Common myeloid progenitor, CD34-positive (primary cell): Measurements from ENCODE around the gene CHD9NB.

ENCODE experiments used
- CTCF ChIA-PET: fragments of 350-600 bp; sonication (Branson Sonifier 250); formaldehyde crosslinking; loops from one replicate; lab custom pipeline; 2021; ENCODE audit warnings: antibody characterized with exemption; lab: Charles Lee
- POLR2A ChIA-PET: fragments of 350-600 bp; sonication (Branson Sonifier 250); formaldehyde crosslinking; loops from one replicate; lab custom pipeline; 2021; ENCODE audit warnings: antibody characterized with exemption; lab: Charles Lee
- DNase-seq, 3 donors: peaks; one replicate each; pipeline versions ENCODE4 v3.0.0 to v3.0.0-alpha.2; 2013
- H3K27ac ChIP-seq, 2 experiments: 1 replicate in 1 of 2; 2 replicates in 1 of 2; pipeline ENCODE4 v1.7.0; 2013; ENCODE audit warnings: inconsistent platforms in 2 of 2, low read length in 2 of 2, mild to moderate bottlenecking in 2 of 2, low read depth in 1 of 2, moderate library complexity in 1 of 2; ENCODE audit not compliant: severe bottlenecking in 2 of 2, insufficient read depth in 1 of 2, poor library complexity in 1 of 2
- H3K27me3 ChIP-seq, 5 experiments: replicated peaks in 2 of 5; 1 replicate in 3 of 5; 2 replicates in 2 of 5; pipeline versions ENCODE4 v1.6.1 to v1.7.0; 2013; ENCODE audit warnings: low read length in 4 of 5, mild to moderate bottlenecking in 2 of 5, moderate library complexity in 2 of 5, inconsistent platforms in 1 of 5; ENCODE audit not compliant: insufficient read depth in 5 of 5, control insufficient read depth in 4 of 5
- H3K36me3 ChIP-seq, 4 experiments: 1 replicate in 2 of 4; 2 replicates in 2 of 4; pipeline versions ENCODE4 v1.6.1 to v1.7.0; 2013; ENCODE audit warnings: low read length in 3 of 4, control low read depth in 1 of 4, mild to moderate bottlenecking in 1 of 4; ENCODE audit not compliant: control insufficient read depth in 4 of 4, insufficient read depth in 4 of 4
- H3K4me1 ChIP-seq, 4 experiments: 1 replicate in 3 of 4; 2 replicates in 1 of 4; pipeline versions ENCODE4 v1.6.1 to v1.7.1; 2013; ENCODE audit warnings: low read length in 3 of 4, mild to moderate bottlenecking in 3 of 4, control low read depth in 1 of 4, inconsistent platforms in 1 of 4, moderate library complexity in 1 of 4; ENCODE audit not compliant: control insufficient read depth in 4 of 4, insufficient read depth in 4 of 4; ENCODE audit errors: control extremely low read depth in 1 of 4
- H3K4me3 ChIP-seq, 7 experiments: 1 replicate in 4 of 7; 2 replicates in 3 of 7; pipeline versions ENCODE4 v1.5.1 to v1.7.0; 2013; ENCODE audit warnings: mild to moderate bottlenecking in 7 of 7, low read length in 6 of 7, moderate library complexity in 6 of 7, inconsistent platforms in 2 of 7, low read depth in 2 of 7, control low read depth in 1 of 7; ENCODE audit not compliant: insufficient read depth in 4 of 7, control insufficient read depth in 1 of 7; ENCODE audit errors: extremely low read depth in 1 of 7
- H3K9me3 ChIP-seq, 5 experiments: 1 replicate in 4 of 5; 2 replicates in 1 of 5; pipeline versions ENCODE4 v1.6.1 to v1.7.1; 2013; ENCODE audit warnings: low read length in 4 of 5, mild to moderate bottlenecking in 2 of 5, inconsistent platforms in 1 of 5, low read depth in 1 of 5, moderate library complexity in 1 of 5; ENCODE audit not compliant: control insufficient read depth in 4 of 5, insufficient read depth in 2 of 5; ENCODE audit errors: control extremely low read depth in 1 of 5
- WGBS: methylation state at CpG from one replicate; pipeline ENCODE4 v1.1.5; 2013; ENCODE audit not compliant: insufficient coverage; 5-methylcytosine and 5-hydroxymethylcytosine counted together

CHD9NB gene

DNA sequence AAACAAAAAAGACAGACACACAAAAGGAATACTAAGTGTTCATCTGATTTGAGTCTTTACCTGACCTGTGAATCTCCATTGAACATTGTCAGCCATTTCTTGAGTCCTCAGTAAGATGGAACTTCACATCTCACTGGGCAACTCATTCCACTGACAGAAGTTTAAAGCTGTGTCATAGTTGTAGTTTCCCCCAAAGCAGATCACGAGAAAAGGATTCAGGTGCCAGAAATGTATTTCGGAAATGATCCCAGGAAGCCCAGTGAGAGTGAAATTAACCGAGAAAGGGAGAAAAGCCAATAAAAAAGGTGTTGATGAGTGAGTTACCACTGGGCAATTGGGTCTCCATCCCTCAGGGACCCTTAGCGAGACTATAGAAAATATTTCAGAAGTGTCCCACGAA, 8.6 kb upstream of the CHD9NB start:
- POLR2A ChIA-PET, result interaction anchor here (0.6 kb wide), 1 partner anchor 38 kb away, joined by 3 read pairs; no protein-coding TSS in a partner anchor
- H3K27ac ChIP-seq, result no peak overlapping the region
- no peak for DNase-seq
- WGBS, result 94% methylated on average over 5 of the region's 5 CpGs
- CTCF ChIA-PET, result interaction anchor here (0.6 to 7.8 kb wide), 8 partner anchors 9 to 93 kb away, joined by 3 to 61 read pairs (median 6); no protein-coding TSS in a partner anchor
- H3K4me1 ChIP-seq, result peaks cover 2 to 30% (median 22%) of the 10 kb centered on the region in 4 experiments
- no peaks in the 10 kb centered on the region for H3K9me3 ChIP-seq
- peaks cover 0 to 5% (median 0%) of the 10 kb centered on the region in 4 experiments for H3K36me3 ChIP-seq
- no peaks in the 10 kb centered on the region for H3K27me3 ChIP-seq
- H3K4me3 ChIP-seq, result no peak overlapping the region

DNA sequence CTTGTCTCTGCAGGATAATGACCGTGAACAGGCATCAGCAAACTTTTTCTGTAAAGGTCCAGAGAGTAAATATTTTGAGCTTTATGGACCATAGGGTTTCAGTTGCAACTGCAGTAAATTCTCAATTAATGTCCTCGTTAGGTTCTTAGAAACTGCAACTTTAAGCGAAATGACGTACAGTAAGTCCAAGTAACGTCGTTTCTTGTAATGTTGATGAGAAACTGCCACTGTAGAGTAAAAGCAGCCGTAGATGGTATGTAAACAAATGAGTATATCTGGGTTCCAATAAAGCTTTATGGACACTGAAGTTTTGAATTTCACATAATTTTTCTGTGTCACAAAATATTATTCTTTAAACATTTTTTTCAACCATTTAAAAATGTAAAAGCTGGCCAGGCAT, 7.0 kb upstream of the CHD9NB start:
- CTCF ChIA-PET, result interaction anchor here (0.8 to 7.8 kb wide), 6 partner anchors 19 to 70 kb away, joined by 3 to 61 read pairs (median 5); no protein-coding TSS in a partner anchor
- Histone ChIP-seq H3K4me3 (no peak overlapping the region), H3K27ac (no peak overlapping the region), H3K9me3 (no peaks in the 10 kb centered on the region), H3K27me3 (no peaks in the 10 kb centered on the region), H3K4me1 (peaks cover 5 to 36% (median 28%) of the 10 kb centered on the region in 4 experiments), H3K36me3 (no peaks in the 10 kb centered on the region)
- POLR2A ChIA-PET, result interaction anchor here (0.7 to 1.0 kb wide), 2 partner anchors 40 to 96 kb away, joined by 3 read pairs; no protein-coding TSS in a partner anchor
- no peak for DNase-seq
- 100% methylated on average over 7 of the region's 7 CpGs for WGBS

DNA sequence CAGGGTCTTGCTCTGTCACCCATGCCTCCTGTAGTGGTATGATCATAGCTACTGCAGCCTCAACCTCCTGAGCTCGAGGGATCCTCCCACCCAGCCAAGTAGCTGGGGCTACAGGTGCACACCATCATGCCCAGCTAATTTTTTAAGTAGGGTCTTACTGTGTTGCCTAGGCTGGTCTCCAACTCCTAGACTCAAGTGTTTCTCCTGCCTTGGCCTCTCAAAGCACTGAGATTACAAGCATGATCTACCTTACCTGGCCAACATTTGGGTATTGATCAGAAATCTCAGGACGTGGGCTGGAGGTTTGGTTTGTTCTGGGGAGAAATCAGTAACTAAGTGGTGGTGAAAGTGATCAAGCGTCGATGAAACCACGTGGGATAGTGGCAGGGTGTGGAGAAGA, 6.2 kb upstream of the CHD9NB start:
- ChIA-PET POLR2A (no interaction called here), CTCF (interaction anchor here (1.5 to 7.8 kb wide), 8 partner anchors 21 to 159 kb away, joined by 5 to 73 read pairs (median 32); no protein-coding TSS in a partner anchor)
- DNase-seq, result no peak
- H3K4me3 ChIP-seq, result no peak overlapping the region
- no peaks in the 10 kb centered on the region for H3K9me3 ChIP-seq
- no peaks in the 10 kb centered on the region for H3K27me3 ChIP-seq
- H3K27ac ChIP-seq, result no peak overlapping the region
- 90% methylated on average over 1 of the region's 5 CpGs for WGBS
- H3K4me1 ChIP-seq, result peaks cover 5 to 40% (median 33%) of the 10 kb centered on the region in 4 experiments
- no peaks in the 10 kb centered on the region for H3K36me3 ChIP-seq

DNA sequence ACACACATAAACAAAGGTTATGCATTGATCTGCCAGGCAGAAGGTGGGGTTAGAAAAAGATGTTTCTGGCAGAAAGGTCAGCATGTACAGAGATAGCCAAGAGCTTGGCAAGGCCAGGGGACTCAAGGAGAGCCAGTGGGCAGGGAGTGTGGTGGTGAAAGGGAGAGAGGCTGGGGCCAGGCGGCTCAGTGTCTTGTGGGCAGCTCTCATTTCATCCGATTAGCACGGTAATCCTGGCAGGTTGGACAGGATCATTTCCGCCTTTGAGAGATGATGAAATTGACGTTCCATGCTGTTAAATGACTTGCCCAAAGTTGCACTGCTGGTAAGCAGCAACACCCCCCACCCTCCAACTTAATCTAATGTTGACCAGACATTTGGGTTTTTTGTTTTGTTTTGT, 5.7 kb upstream of the CHD9NB start:
- H3K27me3 ChIP-seq, result no peaks in the 10 kb centered on the region
- H3K36me3 ChIP-seq, result no peaks in the 10 kb centered on the region
- H3K27ac ChIP-seq, result no peak overlapping the region
- POLR2A ChIA-PET, result no interaction called here
- H3K9me3 ChIP-seq, result no peaks in the 10 kb centered on the region
- no peak for DNase-seq
- no peak overlapping the region for H3K4me3 ChIP-seq
- CTCF ChIA-PET, result interaction anchor here (0.8 to 7.8 kb wide), 8 partner anchors 8 to 160 kb away, joined by 3 to 73 read pairs (median 32); no protein-coding TSS in a partner anchor
- H3K4me1 ChIP-seq, result peaks cover 5 to 40% (median 33%) of the 10 kb centered on the region in 4 experiments
- 93% methylated on average over 3 of the region's 5 CpGs for WGBS

DNA sequence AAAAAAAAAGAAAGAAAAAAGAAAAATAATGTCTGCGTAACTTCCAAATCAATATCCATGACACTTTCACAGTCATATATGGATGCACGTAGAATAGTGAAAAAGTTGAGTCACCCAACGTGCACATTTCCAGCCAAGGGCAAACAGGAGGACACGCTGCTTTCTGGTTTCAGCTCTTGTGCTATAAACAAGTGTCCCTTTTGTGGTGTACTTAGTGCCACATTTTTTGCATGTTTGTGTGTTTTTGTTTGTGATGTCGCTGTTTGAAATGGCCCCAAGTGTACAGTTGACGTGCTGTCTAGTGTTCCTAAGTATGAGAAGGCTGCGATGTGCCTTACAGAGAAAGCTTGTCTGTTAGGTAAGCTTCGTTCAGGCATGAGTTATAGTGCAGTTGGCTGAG, 5.0 kb upstream of the CHD9NB start:
- ChIA-PET CTCF (interaction anchor here (0.8 to 7.8 kb wide), 9 partner anchors 9 to 160 kb away, joined by 3 to 73 read pairs (median 40); no protein-coding TSS in a partner anchor), POLR2A (interaction anchor here (0.5 kb wide), 1 partner anchor 123 kb away, joined by 4 read pairs; no protein-coding TSS in a partner anchor)
- no peak for DNase-seq
- no peak overlapping the region for H3K4me3 ChIP-seq
- 94% methylated on average over 6 of the region's 8 CpGs for WGBS
- no peaks in the 10 kb centered on the region for H3K27me3 ChIP-seq
- peaks cover 5 to 44% (median 33%) of the 10 kb centered on the region in 4 experiments for H3K4me1 ChIP-seq
- H3K27ac ChIP-seq, result no peak overlapping the region
- H3K9me3 ChIP-seq, result no peaks in the 10 kb centered on the region
- no peaks in the 10 kb centered on the region for H3K36me3 ChIP-seq

DNA sequence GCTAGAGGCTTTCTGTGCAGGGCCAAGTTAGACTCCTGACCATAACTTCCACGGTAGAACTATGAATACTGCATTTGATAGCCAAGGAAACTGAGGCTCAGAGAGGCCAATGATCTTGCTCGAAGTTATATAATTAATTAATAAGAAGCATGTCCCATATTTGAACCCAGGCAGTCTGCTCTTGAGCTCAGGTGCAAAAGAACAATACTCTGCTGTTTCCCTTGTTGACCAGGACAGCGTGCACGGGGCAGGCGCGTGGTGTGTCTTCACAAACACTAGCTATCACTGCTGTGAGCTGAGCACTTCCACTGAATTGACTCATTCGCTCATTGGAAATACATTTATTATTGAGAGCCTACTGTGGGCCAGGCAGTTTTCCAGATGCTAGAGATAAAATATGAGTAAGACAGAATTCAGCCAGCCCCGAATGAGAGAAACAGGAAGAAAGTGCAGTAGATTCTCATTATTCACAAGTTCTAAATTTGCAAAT, 3.7 kb upstream of the CHD9NB start:
- H3K27ac ChIP-seq, result peak overlapping the region in 1 of 2 experiments; percentile 81
- peaks cover 3 to 41% (median 25%) of the 10 kb centered on the region in 4 experiments for H3K4me1 ChIP-seq
- H3K9me3 ChIP-seq, result no peaks in the 10 kb centered on the region
- ChIA-PET POLR2A (interaction anchor here (0.8 to 2.7 kb wide), 2 partner anchors 43 to 74 kb away, joined by 3 to 28 read pairs; no protein-coding TSS in a partner anchor), CTCF (interaction anchor here (0.9 to 7.8 kb wide), 18 partner anchors 13 to 167 kb away, joined by 3 to 73 read pairs (median 6); no protein-coding TSS in a partner anchor)
- H3K4me3 ChIP-seq, result peak overlapping the region in 3 of 7 experiments; percentile 84 to 88 (median 86)
- 80% methylated on average over 5 of the region's 8 CpGs for WGBS
- peak in 2 of 3 donors; percentile 32 to 48 for DNase-seq
- H3K27me3 ChIP-seq, result no peaks in the 10 kb centered on the region
- no peaks in the 10 kb centered on the region for H3K36me3 ChIP-seq
